Heart left ventricle (tissue), 13 donors: ENCODE results near the gene GSDME.

ENCODE experiments used
- POLR2A ChIP-seq, 2 donors: fragments of 450-650 bp; IDR thresholded peaks; one replicate each; pipeline ENCODE4 v1.6.1; 2017; ENCODE audit warnings: antibody characterized with exemption in 2 of 2, mild to moderate bottlenecking in 2 of 2, moderate library complexity in 2 of 2
- TF ChIP-seq, protein P1 (sequence below), 12 donors: fragments of 200-600 bp; sonication (generic) in 4 of 12; IDR thresholded peaks; one replicate each; pipeline versions ENCODE4 v1.5.0 to v1.8.0; 2018 to 2022; ENCODE audit warnings: antibody characterized with exemption in 12 of 12, mild to moderate bottlenecking in 5 of 12
- donor health status: ischemic (EF 13 %, LVEDD 7.1; RV severe dilation, severe dysfunction).
- donor health status: DM: no; HTN: yes; CAD: no.
- donor health status: DM: no; HTN: no; CAD: no.
- donor health status: ischemic (EF 25% LVEDD 6.9; RV normal size, moderate dysfunction).
- donor health status: ischemic (EF 25% LVEDD 5.7; RV mildly dilated, moderate dysfunction).
- donor health status: ischemic (EF 35%, LVEDD 5.7; RV mildly dilated, moderate dysfunction).
- donor health status: nonischemic (EF 11% LVEDD 7.7; RV severe dilation, severe dysfunction).
- donor health status: DM: yes; HTN: yes; CAD: no.
- donor health status: PGD.
- donor health status: ischemic (EF 29% LVEDD 5.4; RV normal size, mild dysfunction).
- donor health status: nonischemic (EF 23%, LVEDD 6.1; RV moderate dilation, normal function).

DNA sequence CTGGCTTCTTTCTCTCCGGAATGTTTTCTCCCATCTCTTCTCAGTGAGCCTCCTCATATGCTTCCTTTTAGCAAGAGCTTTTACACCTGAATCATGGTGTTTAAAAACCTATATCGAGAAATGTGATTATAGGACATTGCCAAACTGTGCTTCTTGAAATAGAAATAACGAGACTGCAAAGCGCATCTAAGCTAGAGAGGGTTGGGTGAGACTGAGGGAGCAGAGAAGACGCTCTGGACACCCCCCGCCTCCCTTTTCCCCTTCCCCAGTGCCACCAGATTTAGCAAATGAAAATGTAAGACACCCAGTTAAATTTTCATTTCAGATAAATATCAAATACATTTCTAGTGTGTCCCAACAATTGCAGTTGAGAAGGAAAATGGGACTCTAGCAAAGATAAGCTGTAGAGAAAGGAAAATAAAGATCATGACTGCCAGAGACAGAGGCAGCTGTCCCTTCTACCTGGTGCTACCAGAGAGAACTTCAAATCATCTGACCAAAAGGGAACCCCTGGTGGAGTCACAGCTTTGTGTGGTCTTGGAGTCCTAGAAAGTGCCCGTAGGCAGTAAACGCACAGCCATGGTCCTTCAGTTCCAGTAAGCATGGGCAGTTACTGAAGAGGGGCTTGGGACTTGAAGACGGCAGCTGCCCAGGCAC lies 14.6 kb downstream of the GSDME start:
- TF ChIP-seq, protein P1, sequence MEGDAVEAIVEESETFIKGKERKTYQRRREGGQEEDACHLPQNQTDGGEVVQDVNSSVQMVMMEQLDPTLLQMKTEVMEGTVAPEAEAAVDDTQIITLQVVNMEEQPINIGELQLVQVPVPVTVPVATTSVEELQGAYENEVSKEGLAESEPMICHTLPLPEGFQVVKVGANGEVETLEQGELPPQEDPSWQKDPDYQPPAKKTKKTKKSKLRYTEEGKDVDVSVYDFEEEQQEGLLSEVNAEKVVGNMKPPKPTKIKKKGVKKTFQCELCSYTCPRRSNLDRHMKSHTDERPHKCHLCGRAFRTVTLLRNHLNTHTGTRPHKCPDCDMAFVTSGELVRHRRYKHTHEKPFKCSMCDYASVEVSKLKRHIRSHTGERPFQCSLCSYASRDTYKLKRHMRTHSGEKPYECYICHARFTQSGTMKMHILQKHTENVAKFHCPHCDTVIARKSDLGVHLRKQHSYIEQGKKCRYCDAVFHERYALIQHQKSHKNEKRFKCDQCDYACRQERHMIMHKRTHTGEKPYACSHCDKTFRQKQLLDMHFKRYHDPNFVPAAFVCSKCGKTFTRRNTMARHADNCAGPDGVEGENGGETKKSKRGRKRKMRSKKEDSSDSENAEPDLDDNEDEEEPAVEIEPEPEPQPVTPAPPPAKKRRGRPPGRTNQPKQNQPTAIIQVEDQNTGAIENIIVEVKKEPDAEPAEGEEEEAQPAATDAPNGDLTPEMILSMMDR (IDR thresholded peaks at IDR 0.05) = no peak
- TF ChIP-seq POLR2A (IDR thresholded peaks at IDR 0.05) = no peak
